Activated CD4-positive, alpha-beta T cell treated with anti-CD3 and anti-CD28 coated beads, Interleukin-2, amount 50 U/mL, for 16 hours (primary cell): ENCODE measurements around the gene KLHL1.

Experiments
- DNase-seq: peaks from one replicate; pipeline ENCODE4 v3.0.0-alpha.2; 2020

Gene KLHL1

DNA sequence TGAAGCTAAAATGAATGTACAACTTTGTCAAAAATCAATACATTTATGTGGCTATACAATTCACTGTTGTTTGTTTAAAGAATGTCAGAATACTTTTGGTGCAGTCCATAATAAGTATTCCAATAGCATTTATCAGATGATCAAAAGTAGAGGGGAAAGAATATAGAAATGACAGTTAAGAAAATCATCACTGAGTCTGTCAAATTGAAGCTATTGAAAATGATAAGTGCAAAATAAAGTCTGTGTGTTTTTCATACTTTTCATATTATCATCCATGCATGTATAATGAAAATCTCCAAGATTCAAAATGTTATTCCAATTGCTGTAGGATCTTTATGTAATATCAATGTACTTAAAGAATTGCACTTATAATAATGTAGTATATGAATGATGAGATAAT, 93.9 kb downstream of the KLHL1 start:
- no peak for DNase-seq

DNA sequence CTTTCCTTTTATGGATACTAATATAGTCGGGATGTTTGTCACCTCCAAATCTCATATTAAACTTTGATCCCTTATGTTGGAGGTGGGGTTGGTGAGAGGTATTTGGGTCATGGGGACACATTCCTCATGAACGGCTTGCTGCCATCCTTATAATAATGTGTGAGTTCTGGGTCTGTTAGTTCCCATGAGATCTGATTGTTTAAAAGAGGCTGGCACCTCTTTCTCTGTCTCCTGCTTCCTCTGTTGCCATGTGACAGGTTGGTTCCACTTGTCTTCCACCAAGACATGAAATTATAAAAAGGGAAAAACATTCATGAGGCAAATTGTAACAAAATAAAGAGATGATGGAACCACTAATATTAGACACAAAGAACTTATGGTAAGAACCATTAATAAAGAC, 108.4 kb downstream of the KLHL1 start:
- DNase-seq, result no peak

DNA sequence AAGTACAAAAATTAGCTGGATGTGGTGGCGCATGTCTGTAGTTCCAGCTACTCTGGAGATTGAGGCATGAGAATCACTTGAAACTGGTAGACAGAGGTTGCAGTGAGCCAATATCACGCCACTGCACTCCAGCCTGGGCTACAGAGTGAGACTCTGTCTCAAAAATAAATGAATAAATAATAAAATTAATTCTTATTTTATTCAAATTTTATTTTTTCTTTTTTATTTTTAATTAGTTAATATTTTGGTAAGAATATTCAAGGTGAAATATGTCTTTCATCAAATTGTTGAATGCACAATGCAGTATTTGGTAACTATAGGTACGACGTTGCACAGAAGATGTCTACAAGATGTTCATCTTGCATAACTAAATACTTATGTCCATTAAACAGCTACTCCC, 111.2 kb downstream of the KLHL1 start:
- DNase-seq, result no peak

DNA sequence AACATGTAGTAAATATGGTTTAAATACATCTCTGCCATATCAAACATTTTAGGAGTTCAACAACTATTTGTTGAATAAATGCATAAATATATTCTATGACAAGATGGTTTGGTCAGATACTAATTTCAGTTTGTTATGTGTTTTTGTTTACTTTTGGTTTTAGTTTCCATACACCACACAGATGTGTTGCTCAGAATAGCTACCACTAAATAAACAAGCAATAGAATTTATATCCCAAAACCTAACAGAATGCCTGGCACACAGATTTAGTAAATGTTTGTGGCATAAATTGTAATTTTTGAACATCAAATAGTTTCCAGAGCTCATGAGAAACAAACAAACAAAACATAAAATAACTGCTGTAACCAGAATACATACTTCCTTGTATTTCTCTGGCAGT, 127.5 kb downstream of the KLHL1 start:
- DNase-seq, result no peak

DNA sequence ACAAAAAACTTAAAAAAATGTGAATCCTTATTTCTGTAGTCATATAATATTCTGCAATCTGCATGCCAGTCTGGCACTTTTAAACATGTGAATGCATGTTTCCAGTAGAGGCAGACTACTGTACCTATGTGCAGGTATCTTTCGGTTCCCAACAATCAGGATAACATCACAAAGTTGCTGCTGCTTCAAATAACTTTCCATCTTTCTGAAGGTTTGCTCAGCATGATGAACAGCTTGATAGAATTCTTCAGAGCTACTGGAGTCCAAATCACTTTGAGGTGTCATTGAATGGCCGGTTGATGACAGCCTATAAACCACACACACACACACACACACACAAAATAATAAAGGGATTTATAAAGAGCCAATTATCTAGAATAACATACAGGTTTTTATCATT, 132.8 kb downstream of the KLHL1 start:
- DNase-seq, result no peak

DNA sequence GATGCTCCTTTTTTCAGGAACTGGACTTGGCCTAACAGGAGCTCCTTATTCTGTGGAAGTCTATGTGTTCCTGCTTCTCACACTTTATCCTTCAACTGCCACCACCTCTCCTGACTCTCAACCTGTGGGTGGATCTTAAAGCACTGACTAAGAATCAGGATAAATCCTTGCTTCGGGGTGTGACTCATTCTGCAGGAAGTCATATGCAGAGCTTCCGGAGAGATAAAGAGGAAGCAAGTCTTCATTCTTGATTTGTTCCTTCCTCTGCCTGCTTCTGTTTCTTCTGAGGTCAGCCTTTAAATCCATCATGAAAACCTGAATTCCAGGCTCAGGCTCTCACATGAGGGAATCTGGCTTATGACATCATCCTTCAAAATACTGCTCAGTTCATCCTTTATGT, 137.7 kb downstream of the KLHL1 start:
- DNase-seq, result no peak

DNA sequence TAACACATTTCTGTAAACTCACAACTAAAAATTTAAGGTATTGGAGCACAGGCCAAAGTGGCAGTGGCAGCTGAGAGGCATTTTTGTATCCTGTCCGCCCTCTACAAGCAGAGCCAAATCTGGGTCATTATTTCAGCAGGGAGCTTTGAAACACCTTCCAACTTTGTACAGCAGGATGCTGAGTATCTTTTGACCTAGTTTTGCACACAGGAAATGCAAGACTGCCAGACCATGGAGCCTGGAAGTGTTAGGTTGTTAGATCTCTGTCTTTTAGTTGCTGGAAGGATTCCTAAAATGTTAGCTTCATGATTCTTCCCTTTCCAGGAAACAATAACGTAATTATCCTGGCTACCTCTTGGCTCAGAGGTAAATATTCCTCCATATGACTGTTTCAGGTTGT, 149.2 kb downstream of the KLHL1 start:
- DNase-seq, result no peak

DNA sequence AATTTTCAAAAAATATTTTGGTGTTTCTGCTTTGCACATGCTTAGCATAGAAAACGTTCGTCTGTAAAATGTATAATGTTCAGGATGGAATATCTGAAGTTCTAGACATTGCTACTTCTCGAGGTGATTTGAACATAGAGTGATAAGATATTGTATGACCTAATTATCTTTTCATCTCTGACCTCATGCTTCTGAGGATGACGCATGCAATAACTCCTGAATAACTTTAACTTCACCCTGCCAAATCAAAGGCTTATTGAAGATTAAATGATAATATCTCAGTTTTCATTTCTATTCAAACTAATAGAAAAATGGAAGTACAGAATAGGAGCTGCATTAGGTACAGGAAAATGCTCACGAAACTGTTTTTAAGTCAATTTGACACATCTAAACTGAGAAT, 151.4 kb downstream of the KLHL1 start:
- no peak for DNase-seq

DNA sequence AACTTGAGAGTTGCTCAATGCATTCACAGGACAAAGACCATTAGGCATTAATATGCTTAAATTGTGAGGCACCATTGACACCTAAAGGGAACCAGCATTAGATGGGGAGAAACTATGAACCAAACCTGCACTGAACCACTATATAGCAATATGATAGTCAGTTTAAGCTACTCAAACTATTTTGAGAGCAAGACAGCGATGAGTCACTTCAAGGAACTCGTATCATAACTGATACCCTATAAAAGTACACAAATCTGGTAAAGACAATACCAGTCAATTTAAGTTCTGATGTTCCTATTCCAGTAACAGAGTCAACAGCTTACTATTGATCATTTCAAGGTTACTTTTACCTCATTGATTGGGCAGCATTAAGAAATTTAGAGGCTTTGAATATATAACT, 151.9 kb downstream of the KLHL1 start:
- no peak for DNase-seq

DNA sequence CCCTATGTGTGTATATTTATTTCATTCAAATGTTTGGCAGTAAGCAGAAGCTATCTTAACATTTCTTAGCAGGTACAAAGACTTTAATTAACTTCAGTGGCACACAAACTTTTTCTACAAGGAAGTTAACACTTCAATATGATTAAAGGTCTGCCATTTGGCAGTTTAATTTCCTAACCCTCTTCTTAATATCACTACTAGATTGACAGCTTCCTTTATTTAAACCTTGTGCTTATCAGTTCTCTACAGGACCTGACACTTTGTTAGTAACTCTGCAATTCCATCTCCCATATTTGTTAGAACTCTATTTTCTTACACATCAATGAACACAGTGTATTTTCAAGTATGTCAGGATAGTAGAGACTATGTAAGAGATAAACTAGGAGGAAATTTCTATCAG, 153.0 kb downstream of the KLHL1 start:
- DNase-seq, result no peak

DNA sequence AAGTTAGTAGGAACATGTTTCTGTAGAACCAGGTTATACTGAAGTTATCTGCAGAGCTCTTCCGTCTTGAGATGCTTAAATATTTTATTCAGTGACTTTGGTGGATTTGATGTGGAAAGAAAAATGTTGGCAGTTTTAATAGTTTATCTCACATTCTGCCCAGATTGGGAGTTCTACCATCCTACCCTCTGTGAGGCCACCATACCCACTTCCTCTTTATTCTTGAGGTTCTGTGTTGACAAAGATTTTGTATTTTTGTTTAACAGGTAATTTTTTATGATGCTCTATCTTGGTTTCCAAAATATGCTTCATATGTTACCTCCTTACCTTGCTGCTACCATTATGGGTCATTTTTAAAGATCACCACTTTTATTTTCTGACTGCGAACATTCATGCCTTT, 156.8 kb downstream of the KLHL1 start:
- DNase-seq, result no peak

DNA sequence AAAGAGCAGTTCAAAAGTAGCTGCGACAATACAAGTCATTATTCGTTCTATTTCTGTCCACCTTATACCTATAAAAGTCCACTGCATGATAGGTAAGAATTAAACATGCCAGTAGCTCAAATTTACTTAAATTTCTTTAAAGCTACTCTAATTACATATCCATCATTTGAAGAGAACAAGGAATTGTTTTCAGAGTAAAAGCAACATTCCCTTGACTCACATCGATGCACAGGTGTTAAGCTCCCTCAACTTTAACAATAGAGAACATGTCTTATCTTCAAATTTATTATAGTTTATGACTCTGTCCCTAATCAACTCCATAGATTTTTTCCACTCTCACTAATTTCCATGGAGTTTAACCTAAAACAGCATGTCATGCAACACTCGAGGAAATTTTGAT, 158.1 kb downstream of the KLHL1 start:
- no peak for DNase-seq

DNA sequence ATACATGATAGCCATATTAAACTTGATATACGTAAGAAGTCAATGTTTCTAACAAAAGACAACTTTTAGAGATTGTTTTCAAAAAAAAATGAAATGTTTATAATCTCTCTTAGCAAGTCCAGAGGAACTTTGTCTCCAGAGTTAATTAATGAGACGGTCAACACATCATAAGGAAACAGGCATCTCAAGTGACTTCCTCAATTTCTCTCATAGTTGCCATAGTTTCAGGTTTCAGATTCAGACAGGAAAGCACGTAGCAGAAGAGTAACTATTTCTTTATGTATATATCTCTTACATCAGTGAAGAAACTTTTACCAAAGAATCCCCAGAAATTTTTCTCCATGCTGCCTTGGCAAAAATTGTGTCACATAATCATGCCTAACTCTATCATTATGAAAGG, 160.2 kb downstream of the KLHL1 start:
- no peak for DNase-seq

DNA sequence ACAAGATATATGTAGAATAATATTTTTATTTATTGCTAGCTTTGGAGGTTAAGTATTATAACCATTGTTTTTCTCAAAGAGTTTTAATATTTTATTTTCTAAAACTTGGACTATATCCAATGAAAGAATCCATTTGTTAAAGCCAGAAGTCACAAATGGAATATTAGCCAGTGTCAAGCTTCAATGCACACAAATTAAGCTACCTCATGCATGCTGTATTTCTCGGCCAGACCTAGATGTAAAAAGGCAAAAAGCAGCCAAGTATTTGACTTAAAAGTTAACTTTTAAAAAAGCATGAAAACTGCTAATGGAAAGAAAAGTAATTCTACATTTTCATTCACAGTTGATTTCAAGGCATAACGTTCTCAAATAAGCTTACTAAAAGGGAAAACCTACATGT, 160.7 kb downstream of the KLHL1 start:
- DNase-seq, result no peak

DNA sequence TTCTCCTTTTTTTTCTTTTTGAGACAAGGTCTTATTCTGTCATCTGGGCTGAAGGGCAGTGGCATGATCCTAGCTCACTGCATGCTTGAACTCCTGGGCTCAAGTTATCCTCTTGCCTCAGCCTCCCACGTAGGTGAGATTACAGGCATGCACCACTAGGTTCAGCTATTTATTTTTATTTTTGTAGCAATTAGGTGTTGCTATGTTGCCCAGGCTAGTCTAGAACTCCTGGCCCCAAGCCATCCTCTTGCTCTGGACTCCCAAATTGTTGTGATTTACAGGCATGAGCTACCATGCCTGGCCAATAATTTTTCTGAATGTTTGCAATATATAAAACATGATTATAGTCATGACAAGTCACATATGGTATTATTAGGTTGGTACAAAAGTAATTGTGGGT, 161.7 kb downstream of the KLHL1 start:
- DNase-seq, result no peak

DNA sequence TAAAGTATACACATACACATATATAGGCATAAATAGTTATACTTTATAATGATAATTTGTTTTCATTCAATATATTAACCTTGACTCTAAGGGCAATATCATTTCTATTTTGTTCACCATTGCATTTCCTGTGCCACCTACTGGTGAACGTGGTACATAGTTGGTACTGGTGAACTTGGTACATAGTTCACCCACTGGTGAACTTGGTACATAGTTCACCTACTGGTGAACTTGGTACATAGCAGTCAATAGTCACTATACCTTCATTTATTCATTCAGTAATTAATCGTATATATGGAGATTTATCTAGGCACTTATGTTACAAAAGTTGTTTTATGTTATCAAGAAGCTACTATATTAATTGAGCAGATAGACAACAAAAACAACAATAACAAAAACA, 173.2 kb downstream of the KLHL1 start:
- DNase-seq, result peak; percentile 12

DNA sequence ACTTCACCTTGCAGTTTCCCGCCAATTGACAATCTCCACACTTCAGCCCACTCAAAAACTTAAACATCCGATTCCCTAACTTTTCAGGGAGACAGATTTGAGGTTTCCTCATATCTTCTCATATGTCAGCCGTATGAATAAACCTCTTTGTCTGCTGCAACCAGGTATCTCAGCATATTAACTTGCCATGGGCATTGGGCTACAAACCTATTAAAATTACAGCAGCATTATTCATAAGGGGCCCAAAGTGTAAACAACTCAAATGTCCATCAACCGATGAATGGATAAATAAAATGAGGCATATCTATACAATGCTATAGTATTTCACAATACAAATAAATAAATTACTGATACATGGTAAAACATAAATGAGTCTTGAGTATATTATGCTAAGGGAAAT, 180.0 kb downstream of the KLHL1 start:
- no peak for DNase-seq

DNA sequence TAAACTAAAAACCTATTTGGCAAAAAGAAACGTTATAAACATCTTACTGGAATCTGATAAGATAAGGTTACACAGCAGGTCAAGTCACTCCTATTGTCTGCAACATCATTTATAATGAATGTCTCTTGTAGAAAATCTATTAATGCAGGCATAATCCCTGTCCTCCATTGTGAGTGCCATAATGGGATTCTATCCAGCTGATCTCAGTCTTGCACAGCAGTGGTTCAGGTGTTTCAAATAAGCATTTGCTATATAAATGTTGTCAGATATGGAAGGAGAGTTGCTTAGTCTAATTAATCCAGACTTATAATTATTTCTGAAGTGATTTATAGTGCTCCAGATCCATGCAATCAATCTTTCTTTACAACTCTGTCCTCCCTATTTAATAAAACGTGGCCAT, 187.1 kb downstream of the KLHL1 start:
- no peak for DNase-seq

DNA sequence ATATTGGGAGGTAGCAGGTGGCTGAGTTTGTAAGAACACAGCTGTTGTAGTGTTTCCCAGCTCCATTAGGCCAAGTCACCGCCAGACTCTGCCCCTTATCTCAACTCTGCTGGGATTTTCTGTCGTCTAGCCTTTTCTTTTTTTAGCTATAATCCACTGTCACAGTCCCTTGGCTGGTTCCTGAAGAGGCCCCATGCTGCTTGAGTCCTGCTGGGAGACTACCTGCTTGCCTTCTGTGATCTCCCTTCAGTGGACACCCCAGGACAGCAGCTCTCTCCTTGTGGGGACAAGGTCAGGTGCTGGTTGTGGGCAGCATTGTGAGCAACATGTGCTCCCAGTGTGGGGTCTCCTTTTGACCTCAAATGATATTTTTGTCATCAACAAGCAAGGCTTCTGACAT, 195.6 kb downstream of the KLHL1 start:
- DNase-seq, result no peak

DNA sequence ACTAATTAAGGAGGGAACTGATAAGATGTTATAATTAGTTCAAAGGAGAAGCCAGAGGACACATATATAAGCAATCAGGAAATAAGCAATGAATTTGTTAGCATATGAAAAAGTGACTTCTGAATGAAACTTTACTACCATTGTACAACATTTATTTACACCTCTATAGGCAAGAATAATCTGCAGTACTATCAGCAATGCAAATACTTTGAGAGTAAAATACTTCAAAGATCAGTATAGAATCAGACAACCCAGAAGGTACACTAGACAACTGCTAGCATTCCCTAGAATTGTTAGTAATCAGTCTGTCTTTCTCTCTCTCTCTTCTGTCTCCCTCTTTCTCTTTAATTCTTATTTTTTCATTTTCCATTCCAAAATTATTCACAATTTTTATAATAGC, 197.5 kb downstream of the KLHL1 start:
- DNase-seq, result no peak

DNA sequence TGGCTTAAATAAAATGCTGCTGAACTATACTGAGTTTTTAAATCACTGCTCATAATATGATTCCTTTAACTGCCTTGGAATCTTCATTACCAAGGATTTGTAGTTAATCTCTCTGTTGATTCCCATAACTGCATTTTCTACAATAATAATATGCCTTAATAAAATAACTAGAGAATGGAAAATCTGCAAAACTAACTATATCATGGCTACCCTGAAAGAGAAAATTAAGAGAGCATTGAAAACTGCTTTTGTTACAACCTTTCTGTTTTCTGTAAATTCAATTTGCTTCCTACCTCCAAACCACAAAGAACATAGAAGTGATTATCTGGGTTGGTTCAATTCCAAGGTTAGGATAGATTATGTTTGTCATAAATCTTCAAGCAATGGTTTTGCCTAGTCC, 203.5 kb downstream of the KLHL1 start:
- no peak for DNase-seq

DNA sequence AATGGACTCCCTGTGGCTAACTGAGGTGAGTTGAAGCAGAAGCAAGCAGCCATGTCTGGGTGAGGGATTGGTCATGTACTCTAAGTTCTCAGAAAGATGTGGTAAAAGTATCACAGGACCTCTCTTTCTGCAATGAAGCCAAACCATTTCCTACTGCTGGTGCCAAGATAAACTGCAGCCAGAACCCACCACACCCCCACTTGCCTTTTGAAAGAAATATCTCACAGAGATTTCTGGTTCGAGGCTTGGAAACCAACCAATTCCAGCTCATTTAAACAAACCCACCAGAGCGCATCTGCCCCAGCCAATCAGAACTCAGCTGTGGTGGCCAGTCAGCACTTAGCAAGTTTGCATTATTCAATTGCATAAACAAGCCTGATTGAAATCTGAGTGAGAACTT, 205.2 kb downstream of the KLHL1 start:
- DNase-seq, result no peak

DNA sequence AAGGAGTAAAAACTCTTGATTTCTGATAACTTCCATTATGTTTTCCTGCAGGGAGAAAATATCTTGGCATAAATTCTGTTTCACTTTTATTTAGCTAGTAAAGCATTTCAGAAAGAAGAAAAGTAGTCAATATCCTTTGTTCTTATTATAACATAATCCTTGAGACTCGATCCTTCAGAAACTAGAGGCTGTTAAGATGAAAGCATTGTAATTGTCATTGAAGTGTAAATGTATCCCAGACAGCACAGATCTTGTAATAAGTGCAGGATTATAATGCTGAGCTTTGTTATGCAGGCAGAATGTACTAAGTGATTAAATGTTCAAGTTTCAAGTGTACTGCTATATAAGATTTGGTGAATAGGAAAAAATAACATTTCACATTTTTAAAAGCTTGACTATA, 225.8 kb downstream of the KLHL1 start:
- DNase-seq, result no peak

DNA sequence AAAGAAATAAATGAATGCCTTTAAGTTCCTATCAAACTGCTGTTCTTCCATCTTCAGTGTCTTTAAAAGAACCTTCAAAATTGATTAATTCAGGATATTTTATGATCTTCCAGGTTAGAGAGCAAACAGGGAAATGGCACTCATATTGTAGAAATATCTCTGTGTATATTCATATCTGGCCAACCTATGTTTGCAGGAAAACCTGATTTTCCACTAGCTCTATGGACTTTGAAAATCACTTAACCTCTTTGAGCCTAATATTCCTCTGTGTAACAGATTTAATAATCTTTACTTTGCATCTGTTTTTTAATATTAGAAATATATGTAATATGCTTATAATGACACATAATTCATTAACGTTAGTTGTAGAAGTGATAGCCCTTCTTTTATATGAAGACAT, 228.3 kb downstream of the KLHL1 start:
- DNase-seq, result no peak

DNA sequence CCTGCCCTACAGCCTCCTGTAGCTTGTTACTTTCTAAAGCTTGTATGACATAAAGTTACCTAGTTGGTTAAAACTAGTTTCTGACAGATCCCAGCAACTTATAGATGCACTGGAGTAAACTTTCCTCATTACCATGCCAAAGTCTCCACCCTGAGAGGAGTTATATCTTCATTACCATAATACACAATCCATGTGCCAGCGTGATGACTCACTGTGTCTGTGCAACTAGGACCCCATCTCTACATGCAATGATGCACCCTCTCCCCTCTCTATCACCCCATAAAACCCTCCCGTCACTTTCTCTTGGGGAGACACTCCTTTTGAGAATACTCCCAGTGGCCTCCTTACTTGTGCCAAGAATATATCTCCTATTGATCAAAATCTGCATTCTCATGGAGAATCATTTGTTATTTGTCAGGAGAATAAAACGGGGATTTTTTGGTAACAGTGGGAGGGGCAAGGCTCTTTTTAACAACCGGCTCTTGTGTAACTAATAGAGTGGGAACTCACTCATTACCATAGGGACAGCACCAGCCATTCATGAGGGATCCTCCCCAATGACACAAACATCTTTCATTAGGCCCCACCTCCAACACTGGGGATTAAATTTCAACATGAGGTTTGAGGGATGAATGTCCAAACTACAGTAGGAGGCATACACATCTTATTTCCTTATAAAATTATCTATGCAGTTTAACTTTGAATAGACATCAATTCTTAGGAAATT, 235.8 kb downstream of the KLHL1 start:
- DNase-seq, result no peak

DNA sequence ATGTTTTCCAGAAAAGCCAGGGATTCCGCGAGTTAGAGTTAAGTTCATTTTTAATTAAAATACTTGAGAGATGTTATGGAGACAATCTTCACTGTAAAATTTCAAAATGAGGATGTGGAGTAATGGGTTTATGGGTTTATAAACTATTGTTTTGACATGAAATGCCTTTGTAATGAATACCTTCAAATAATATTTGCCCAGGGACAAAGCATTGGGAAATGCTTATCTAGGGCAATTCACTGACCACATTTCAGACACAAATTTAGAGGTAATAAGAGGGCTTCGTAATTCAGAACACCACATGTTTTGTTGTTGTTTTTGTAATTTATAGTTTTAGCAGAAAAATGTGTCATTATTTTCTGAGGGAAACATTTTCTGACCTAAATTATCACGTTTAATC, 241.7 kb downstream of the KLHL1 start:
- no peak for DNase-seq
